Sigmoid colon (tissue), 7 donors: ENCODE measurements around the gene ATP6V0A1. TPM values are rescaled to one million over a fixed set of nuclear protein-coding genes. Genes with fewer than 3 reads are reported as not detected.

ENCODE experiments used
- DNase-seq: peaks from one replicate; pipeline ENCODE4 v3.0.0-alpha.2; 2019
- H3K27ac ChIP-seq, 4 donors: fragments of 200-600 bp; sonication (generic); one replicate each; pipeline ENCODE4 v1.5.1; 2016 to 2019; ENCODE audit warnings: mild to moderate bottlenecking in 1 of 4
- H3K27me3 ChIP-seq, 3 donors: fragments of 200-600 bp; sonication (generic); one replicate each; pipeline ENCODE4 v1.5.1; 2019; ENCODE audit warnings: mild to moderate bottlenecking in 1 of 3
- H3K36me3 ChIP-seq, 4 donors: fragments of 200-600 bp; sonication (generic); one replicate each; pipeline ENCODE4 v1.5.1; 2016 to 2019
- H3K4me1 ChIP-seq, 4 donors: fragments of 200-600 bp; sonication (generic); one replicate each; pipeline ENCODE4 v1.5.1; 2017 to 2019
- H3K4me3 ChIP-seq, 4 donors: fragments of 200-600 bp; sonication (generic); one replicate each; pipeline ENCODE4 v1.5.1; 2017 to 2019; ENCODE audit warnings: mild to moderate bottlenecking in 2 of 4, moderate library complexity in 1 of 4
- H3K9me3 ChIP-seq, 4 donors: fragments of 200-600 bp in 3 of 4; sonication (generic) in 3 of 4; one replicate each; pipeline versions ENCODE4 v1.5.1 to v1.6.1; 2013 to 2019
- CTCF ChIP-seq, 4 experiments: fragments of 450-650 bp in 3 of 4; fragments of 200-600 bp in 1 of 4; IDR thresholded peaks; one replicate each; pipeline ENCODE4 v1.5.1; 2016 to 2019; ENCODE audit warnings: antibody characterized with exemption in 4 of 4, mild to moderate bottlenecking in 3 of 4, moderate library complexity in 2 of 4
- EP300 ChIP-seq, 4 donors: sonication (generic); formaldehyde crosslinking; IDR thresholded peaks; one replicate each; pipeline ENCODE4 v1.6.1; 2017; ENCODE audit warnings: antibody characterized with exemption in 4 of 4
- POLR2A ChIP-seq, 2 donors: fragments of 450-650 bp; IDR thresholded peaks; one replicate each; pipeline ENCODE4 v1.6.1; 2016; ENCODE audit warnings: antibody characterized with exemption in 2 of 2, mild to moderate bottlenecking in 2 of 2, moderate library complexity in 2 of 2
- POLR2AphosphoS5 ChIP-seq, 4 donors: sonication (generic); formaldehyde crosslinking; IDR thresholded peaks; one replicate each; pipeline ENCODE4 v1.6.1; 2017; ENCODE audit warnings: antibody characterized with exemption in 4 of 4
- WGBS, 2 donors: extraction: QIAGEN DNeasy Blood & Tissue Kit; methylation state at CpG; one replicate each; pipeline ENCODE4 v1.1.7; 2013; 5-methylcytosine and 5-hydroxymethylcytosine counted together
- intact Hi-C: fragments of 100-400 bp; cut with DNase I; formaldehyde crosslinking; loops from one replicate; pipeline ENCODE4 v1.15.1; 2023
- polyA plus RNA-seq, 3 donors: library from polyadenylated mRNA; stranded (reverse); fragments of 200-250 nt; gene quantifications; one replicate each; pipeline ENCODE4 v1.2.3, GENCODE V29; 2013
- total RNA-seq, 4 donors: library from RNA; depleted of rRNA; stranded (reverse); fragments of >200 nt; gene quantifications; one replicate each; pipeline ENCODE4 v1.1.0, GENCODE V29; 2016
- donor health status: healthy with polysubstance abuse.
- donor health status: Bipolar disorder and iron deficiency.
- donor health status: healthy.

The ATP6V0A1 gene
- total and polyA plus RNA-seq, 7 donors, result 11.6 to 96.1 (median 48.9) TPM

GRCh38 chr17:42563143-42563509, 104.4 kb downstream of the ATP6V0A1 start:
- H3K9me3 ChIP-seq, result no peaks in the 10 kb centered on the region
- peaks cover 7 to 24% (median 18%) of the 10 kb centered on the region in 4 donors for H3K36me3 ChIP-seq
- H3K27me3 ChIP-seq, result no peaks in the 10 kb centered on the region
- 31 to 72% methylated on average over 14 of the region's 14 CpGs for WGBS, 2 donors
- no peak for TF ChIP-seq EP300 (IDR thresholded peaks at IDR 0.05)
- TF ChIP-seq CTCF (IDR thresholded peaks at IDR 0.05), result no peak
- TF ChIP-seq POLR2AphosphoS5 (IDR thresholded peaks at IDR 0.05), result no peak
- TF ChIP-seq POLR2A (IDR thresholded peaks at IDR 0.05), result no peak
- H3K4me1 ChIP-seq, result peaks cover 0 to 52% (median 47%) of the 10 kb centered on the region in 4 donors
- DNase-seq, result no peak
- H3K4me3 ChIP-seq, result peak overlapping the region; percentile 67 to 95 (median 80)
- intact Hi-C loops, result no loop called here
- H3K27ac ChIP-seq, result peak overlapping the region; percentile 81 to 90 (median 86)

DNA sequence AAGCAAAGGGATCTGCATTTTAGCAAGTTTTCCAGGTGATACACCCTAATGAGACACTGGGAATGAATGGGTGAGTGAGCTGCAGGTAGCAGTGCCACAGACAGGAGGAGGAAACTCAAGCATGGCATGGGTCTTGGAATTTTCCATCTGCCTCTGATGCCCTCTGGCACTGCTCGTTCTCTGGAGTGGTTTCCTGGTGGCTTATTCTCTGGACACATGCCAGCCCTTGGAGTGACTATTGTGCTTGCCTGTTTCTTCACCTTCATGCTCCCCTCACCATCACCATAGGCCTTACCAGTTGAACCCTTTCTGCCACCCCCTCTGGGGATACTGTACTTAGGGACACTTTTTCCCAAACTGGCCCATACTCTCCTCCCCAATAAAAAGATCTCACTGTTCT, 104.9 kb downstream of the ATP6V0A1 start:
- Histone ChIP-seq H3K36me3 (peaks cover 7 to 25% (median 18%) of the 10 kb centered on the region in 4 donors), H3K4me1 (peaks cover 0 to 56% (median 51%) of the 10 kb centered on the region in 4 donors), H3K27ac (peak overlapping the region in 1 of 4 donors; percentile 90), H3K9me3 (no peaks in the 10 kb centered on the region), H3K4me3 (peak overlapping the region in 1 of 4 donors; percentile 95), H3K27me3 (no peaks in the 10 kb centered on the region)
- no peak for DNase-seq
- 5 to 47% methylated on average over 1 of the region's 1 CpG for WGBS, 2 donors
- TF ChIP-seq POLR2A (IDR thresholded peaks at IDR 0.05), result no peak
- no peak for TF ChIP-seq CTCF (IDR thresholded peaks at IDR 0.05)
- no peak for TF ChIP-seq POLR2AphosphoS5 (IDR thresholded peaks at IDR 0.05)
- TF ChIP-seq EP300 (IDR thresholded peaks at IDR 0.05), result no peak
- intact Hi-C loops, result no loop called here

GRCh38 chr17:42563950-42564349, 105.3 kb downstream of the ATP6V0A1 start:
- Histone ChIP-seq H3K4me3 (no peak overlapping the region), H3K27ac (no peak overlapping the region), H3K9me3 (no peaks in the 10 kb centered on the region), H3K36me3 (peaks cover 9 to 29% (median 20%) of the 10 kb centered on the region in 4 donors), H3K27me3 (no peaks in the 10 kb centered on the region), H3K4me1 (peaks cover 0 to 60% (median 53%) of the 10 kb centered on the region in 4 donors)
- DNase-seq, result no peak
- intact Hi-C loops, result no loop called here
- 83 to 90% methylated on average over 9 of the region's 9 CpGs for WGBS, 2 donors
- TF ChIP-seq CTCF (IDR thresholded peaks at IDR 0.05), result no peak
- no peak for TF ChIP-seq EP300 (IDR thresholded peaks at IDR 0.05)
- TF ChIP-seq POLR2AphosphoS5 (IDR thresholded peaks at IDR 0.05), result no peak
- no peak for TF ChIP-seq POLR2A (IDR thresholded peaks at IDR 0.05)

DNA sequence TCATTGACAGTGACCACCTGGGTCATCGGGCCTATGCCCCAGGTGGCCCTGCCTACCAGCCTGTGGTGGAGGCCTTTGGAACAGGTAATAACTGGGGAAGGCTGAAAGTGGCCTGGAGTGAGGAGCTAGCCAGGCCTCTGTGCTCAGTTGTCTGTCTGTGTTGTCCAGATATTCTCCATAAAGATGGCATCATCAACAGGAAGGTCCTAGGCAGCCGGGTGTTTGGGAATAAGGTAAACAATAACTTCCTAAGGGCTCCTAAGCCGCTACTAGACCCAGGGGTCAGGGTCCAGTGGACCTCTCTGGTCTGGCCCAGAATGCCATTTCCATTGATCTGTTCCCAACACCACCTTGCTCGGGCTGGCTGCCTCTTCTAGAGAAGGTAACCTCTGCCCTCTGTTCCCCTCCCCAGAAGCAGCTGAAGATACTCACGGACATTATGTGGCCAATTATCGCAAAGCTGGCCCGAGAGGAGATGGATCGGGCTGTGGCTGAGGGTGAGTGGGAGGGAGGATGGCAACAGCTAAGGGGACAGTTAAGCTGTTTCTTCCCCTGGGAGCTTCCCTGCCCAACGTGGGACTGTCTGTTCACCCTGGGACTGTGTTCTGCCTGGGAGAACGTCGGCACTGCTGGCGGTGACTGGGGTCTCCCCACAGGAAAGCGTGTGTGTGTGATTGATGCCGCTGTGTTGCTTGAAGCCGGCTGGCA, 106.3 kb downstream of the ATP6V0A1 start:
- Histone ChIP-seq H3K9me3 (no peaks in the 10 kb centered on the region), H3K4me3 (no peak overlapping the region), H3K4me1 (peaks cover 0 to 61% (median 53%) of the 10 kb centered on the region in 4 donors), H3K27me3 (no peaks in the 10 kb centered on the region), H3K27ac (peak overlapping the region in 1 of 4 donors; percentile 97), H3K36me3 (peaks cover 19 to 40% (median 30%) of the 10 kb centered on the region in 4 donors)
- no peak for TF ChIP-seq POLR2A (IDR thresholded peaks at IDR 0.05)
- 91 to 94% methylated on average over 15 of the region's 15 CpGs for WGBS, 2 donors
- intact Hi-C loops, result no loop called here
- DNase-seq, result no peak

- Histone ChIP-seq H3K36me3 (peaks cover 22 to 47% (median 36%) of the 10 kb centered on the region in 4 donors), H3K27ac (peak overlapping the region; percentile 93 to 98 (median 96)), H3K27me3 (no peaks in the 10 kb centered on the region), H3K9me3 (no peaks in the 10 kb centered on the region), H3K4me3 (no peak overlapping the region), H3K4me1 (peaks cover 0 to 61% (median 53%) of the 10 kb centered on the region in 4 donors)
- intact Hi-C loops, result no loop called here
- no peak for DNase-seq
- 94 to 95% methylated on average over 16 of the region's 16 CpGs for WGBS, 2 donors
- TF ChIP-seq POLR2AphosphoS5 (IDR thresholded peaks at IDR 0.05) (no peak), CTCF (IDR thresholded peaks at IDR 0.05) (no peak)
Observed at GRCh38 chr17:42565523-42566214, 107.0 kb downstream of the ATP6V0A1 start.
